Measurements from ENCODE around the gene CASQ2. TPM values are rescaled to one million over a fixed set of nuclear protein-coding genes. Genes with fewer than 3 reads are reported as not detected.

The CASQ2 gene
- total and polyA plus RNA-seq, 7 experiments from 2014 or later: not detected

DNA sequence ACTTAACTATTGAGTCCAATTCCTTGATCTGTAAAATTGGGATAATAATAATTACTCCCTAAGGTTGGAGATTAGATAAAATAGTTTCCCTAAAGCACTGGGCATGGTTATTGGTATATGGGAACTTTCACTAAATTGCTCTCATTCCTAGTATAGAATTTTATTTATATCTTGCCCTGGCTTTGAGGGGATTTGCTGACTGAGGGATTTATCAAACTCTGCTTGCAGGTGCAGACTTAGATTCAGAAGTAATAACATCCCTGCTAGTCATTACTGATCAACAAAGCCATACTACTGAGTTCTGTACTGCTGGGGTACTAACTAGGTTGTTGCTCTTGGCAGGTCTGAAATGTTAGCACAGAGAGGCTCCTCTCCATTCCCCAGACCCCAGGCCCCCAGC, 41.9 kb downstream of the CASQ2 start:
- POLR2A ChIA-PET: no interaction called here
- CTCF ChIA-PET: no interaction called here
- Histone ChIP-seq H3K9me3 (ENCODE audit: control insufficient read depth in 2 of 3, low read length in 3 of 3) (no peaks in the 10 kb centered on the region), H3K36me3 (ENCODE audit: control insufficient read depth in 2 of 3, insufficient read depth in 3 of 3, low read length in 3 of 3) (no peaks in the 10 kb centered on the region), H3K4me3 (ENCODE audit: low read length) (no peak overlapping the region), H3K4me1 (ENCODE audit: control insufficient read depth in 2 of 2, insufficient read depth in 2 of 2, low read length in 2 of 2) (no peaks in the 10 kb centered on the region), H3K27ac (ENCODE audit: low read depth, low read length) (no peak overlapping the region), H3K27me3 (ENCODE audit: control insufficient read depth in 2 of 2, insufficient read depth in 2 of 2, low read length in 2 of 2) (no peaks in the 10 kb centered on the region)
- no peak for ATAC-seq
- Mint-ChIP-seq H3K27ac (no peak overlapping the region), H3K4me3 (no peak overlapping the region), H3K9me3 (no peaks in the 10 kb centered on the region), H3K4me1 (no peaks in the 10 kb centered on the region), H3K27me3 (peaks cover 0 to 10% (median 6%) of the 10 kb centered on the region in 5 donors), H3K36me3 (no peaks in the 10 kb centered on the region)
- intact Hi-C loops (cut with micrococcal nuclease): no loop called here
- no peak for DNase-seq

- Histone ChIP-seq H3K27me3 (ENCODE audit: control insufficient read depth in 2 of 2, insufficient read depth in 2 of 2, low read length in 2 of 2) (no peaks in the 10 kb centered on the region), H3K36me3 (ENCODE audit: control insufficient read depth in 2 of 3, insufficient read depth in 3 of 3, low read length in 3 of 3) (no peaks in the 10 kb centered on the region), H3K9me3 (ENCODE audit: control insufficient read depth in 2 of 3, low read length in 3 of 3) (no peaks in the 10 kb centered on the region), H3K27ac (ENCODE audit: low read depth, low read length) (no peak overlapping the region), H3K4me1 (ENCODE audit: control insufficient read depth in 2 of 2, insufficient read depth in 2 of 2, low read length in 2 of 2) (no peaks in the 10 kb centered on the region), H3K4me3 (ENCODE audit: low read length) (no peak overlapping the region)
- ChIA-PET CTCF (no interaction called here), POLR2A (no interaction called here)
- H3K36me3 Mint-ChIP-seq: no peaks in the 10 kb centered on the region
- H3K27me3 Mint-ChIP-seq: peaks cover 0 to 10% (median 6%) of the 10 kb centered on the region in 5 donors
- intact Hi-C loops (cut with micrococcal nuclease): no loop called here
- no peak overlapping the region for H3K27ac Mint-ChIP-seq
- H3K9me3 Mint-ChIP-seq: no peaks in the 10 kb centered on the region
- ATAC-seq: no peak
- no peak for DNase-seq
- H3K4me1 Mint-ChIP-seq: no peaks in the 10 kb centered on the region
- no peak overlapping the region for H3K4me3 Mint-ChIP-seq
Measured at GRCh38 chr1:115726161-115726560, 42.4 kb downstream of the CASQ2 start.

GRCh38 chr1:115725600-115725999, 42.9 kb downstream of the CASQ2 start:
- Mint-ChIP-seq H3K9me3 (no peaks in the 10 kb centered on the region), H3K27ac (no peak overlapping the region), H3K36me3 (no peaks in the 10 kb centered on the region), H3K27me3 (peaks cover 0 to 10% (median 6%) of the 10 kb centered on the region in 5 donors), H3K4me3 (no peak overlapping the region), H3K4me1 (no peaks in the 10 kb centered on the region)
- intact Hi-C loops (cut with micrococcal nuclease): no loop called here
- Histone ChIP-seq H3K4me3 (ENCODE audit: low read length) (no peak overlapping the region), H3K36me3 (ENCODE audit: control insufficient read depth in 2 of 3, insufficient read depth in 3 of 3, low read length in 3 of 3) (no peaks in the 10 kb centered on the region), H3K27ac (ENCODE audit: low read depth, low read length) (no peak overlapping the region), H3K4me1 (ENCODE audit: control insufficient read depth in 2 of 2, insufficient read depth in 2 of 2, low read length in 2 of 2) (no peaks in the 10 kb centered on the region), H3K9me3 (ENCODE audit: control insufficient read depth in 2 of 3, low read length in 3 of 3) (no peaks in the 10 kb centered on the region), H3K27me3 (ENCODE audit: control insufficient read depth in 2 of 2, insufficient read depth in 2 of 2, low read length in 2 of 2) (no peaks in the 10 kb centered on the region)
- no peak for ATAC-seq
- CTCF ChIA-PET: no interaction called here
- POLR2A ChIA-PET: no interaction called here
- no peak for DNase-seq

- H3K4me1 ChIP-seq (ENCODE audit: control insufficient read depth in 2 of 2, insufficient read depth in 2 of 2, low read length in 2 of 2): no peaks in the 10 kb centered on the region
- H3K9me3 Mint-ChIP-seq: no peaks in the 10 kb centered on the region
- H3K4me3 Mint-ChIP-seq: no peak overlapping the region
- H3K27me3 ChIP-seq (ENCODE audit: control insufficient read depth in 2 of 2, insufficient read depth in 2 of 2, low read length in 2 of 2): no peaks in the 10 kb centered on the region
- no peaks in the 10 kb centered on the region for H3K36me3 Mint-ChIP-seq
- ATAC-seq (no peak), DNase-seq (no peak)
- intact Hi-C loops (cut with micrococcal nuclease): no loop called here
- POLR2A ChIA-PET: no interaction called here
- peaks cover 0 to 10% (median 6%) of the 10 kb centered on the region in 5 donors for H3K27me3 Mint-ChIP-seq
- H3K4me3 ChIP-seq (ENCODE audit: low read length): no peak overlapping the region
- H3K27ac Mint-ChIP-seq: no peak overlapping the region
- H3K9me3 ChIP-seq (ENCODE audit: control insufficient read depth in 2 of 3, low read length in 3 of 3): no peaks in the 10 kb centered on the region
- H3K4me1 Mint-ChIP-seq: no peaks in the 10 kb centered on the region
- H3K36me3 ChIP-seq (ENCODE audit: control insufficient read depth in 2 of 3, insufficient read depth in 3 of 3, low read length in 3 of 3): no peaks in the 10 kb centered on the region
- no peak overlapping the region for H3K27ac ChIP-seq (ENCODE audit: low read depth, low read length)
- CTCF ChIA-PET: no interaction called here
Measured at GRCh38 chr1:115723756-115724155, 44.8 kb downstream of the CASQ2 start.

GRCh38 chr1:115722221-115722620, 46.3 kb downstream of the CASQ2 start:
- Histone ChIP-seq H3K36me3 (ENCODE audit: control insufficient read depth in 2 of 3, insufficient read depth in 3 of 3, low read length in 3 of 3) (no peaks in the 10 kb centered on the region), H3K4me3 (ENCODE audit: low read length) (no peak overlapping the region), H3K4me1 (ENCODE audit: control insufficient read depth in 2 of 2, insufficient read depth in 2 of 2, low read length in 2 of 2) (no peaks in the 10 kb centered on the region), H3K27me3 (ENCODE audit: control insufficient read depth in 2 of 2, insufficient read depth in 2 of 2, low read length in 2 of 2) (no peaks in the 10 kb centered on the region), H3K27ac (ENCODE audit: low read depth, low read length) (no peak overlapping the region), H3K9me3 (ENCODE audit: control insufficient read depth in 2 of 3, low read length in 3 of 3) (no peaks in the 10 kb centered on the region)
- Mint-ChIP-seq H3K4me3 (no peak overlapping the region), H3K4me1 (no peaks in the 10 kb centered on the region), H3K27me3 (peaks cover 0 to 12% (median 10%) of the 10 kb centered on the region in 5 donors), H3K9me3 (no peaks in the 10 kb centered on the region), H3K27ac (no peak overlapping the region), H3K36me3 (no peaks in the 10 kb centered on the region)
- intact Hi-C loops (cut with micrococcal nuclease): no loop called here
- DNase-seq: no peak
- POLR2A ChIA-PET: no interaction called here
- no peak for ATAC-seq
- CTCF ChIA-PET: no interaction called here

GRCh38 chr1:115719285-115719684, 49.2 kb downstream of the CASQ2 start:
- Mint-ChIP-seq H3K9me3 (no peaks in the 10 kb centered on the region), H3K4me3 (no peak overlapping the region), H3K4me1 (no peaks in the 10 kb centered on the region), H3K27ac (no peak overlapping the region), H3K27me3 (peaks cover 0 to 18% (median 8%) of the 10 kb centered on the region in 5 donors), H3K36me3 (no peaks in the 10 kb centered on the region)
- intact Hi-C loops (cut with micrococcal nuclease): loop anchor here in 1 of 2 donors (5.0 kb wide), 1 partner anchor 263 kb away; no protein-coding TSS in a partner anchor
- ChIA-PET CTCF (no interaction called here), POLR2A (no interaction called here)
- no peak overlapping the region for H3K27ac ChIP-seq (ENCODE audit: low read depth, low read length)
- no peak for DNase-seq
- H3K4me1 ChIP-seq (ENCODE audit: control insufficient read depth in 2 of 2, insufficient read depth in 2 of 2, low read length in 2 of 2): no peaks in the 10 kb centered on the region
- no peaks in the 10 kb centered on the region for H3K9me3 ChIP-seq (ENCODE audit: control insufficient read depth in 2 of 3, low read length in 3 of 3)
- ATAC-seq: no peak
- no peaks in the 10 kb centered on the region for H3K36me3 ChIP-seq (ENCODE audit: control insufficient read depth in 2 of 3, insufficient read depth in 3 of 3, low read length in 3 of 3)
- H3K27me3 ChIP-seq (ENCODE audit: control insufficient read depth in 2 of 2, insufficient read depth in 2 of 2, low read length in 2 of 2): no peaks in the 10 kb centered on the region
- no peak overlapping the region for H3K4me3 ChIP-seq (ENCODE audit: low read length)

DNA sequence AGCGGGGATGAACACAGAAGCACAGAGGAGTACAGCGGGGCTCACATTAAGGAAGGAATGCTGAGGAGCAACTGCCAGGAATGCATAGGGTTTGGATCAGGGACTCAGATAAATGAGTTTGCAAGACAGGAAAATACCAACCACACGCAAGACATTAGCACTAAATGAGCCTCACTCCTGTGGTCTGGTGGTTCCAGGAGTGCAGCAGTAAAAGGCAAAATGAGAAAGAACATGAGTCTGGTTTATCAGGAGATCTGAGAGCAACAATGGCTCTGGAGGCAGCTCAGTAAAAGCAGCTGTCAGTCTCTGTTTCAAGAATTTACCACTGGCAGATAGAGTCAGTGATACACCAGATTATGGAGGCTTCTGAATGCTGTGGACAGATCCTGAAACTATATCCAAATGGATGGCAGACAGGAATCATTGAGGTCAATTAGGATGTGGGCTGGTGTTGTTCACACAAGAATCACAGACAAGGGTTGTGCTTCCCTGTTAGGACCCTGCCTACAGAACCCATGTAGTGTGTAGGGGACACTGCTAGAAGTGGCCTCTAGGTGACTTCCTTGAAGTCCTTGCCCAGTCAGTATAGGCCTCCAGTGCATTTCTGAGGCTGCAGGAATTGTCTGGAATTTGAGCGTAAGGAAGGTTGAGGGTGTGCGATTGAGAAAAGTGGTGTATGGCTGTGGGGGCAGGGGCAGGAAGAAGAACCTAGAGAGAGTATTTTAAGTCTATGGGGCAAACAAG, 50.3 kb downstream of the CASQ2 start:
- ChIA-PET CTCF (no interaction called here), POLR2A (no interaction called here)
- no peaks in the 10 kb centered on the region for H3K4me1 Mint-ChIP-seq
- ATAC-seq: no peak
- no peaks in the 10 kb centered on the region for H3K9me3 ChIP-seq (ENCODE audit: control insufficient read depth in 2 of 3, low read length in 3 of 3)
- no peaks in the 10 kb centered on the region for H3K27me3 ChIP-seq (ENCODE audit: control insufficient read depth in 2 of 2, insufficient read depth in 2 of 2, low read length in 2 of 2)
- no peak overlapping the region for H3K4me3 ChIP-seq (ENCODE audit: low read length)
- intact Hi-C loops (cut with micrococcal nuclease): loop anchor here in 1 of 2 donors (5.0 kb wide), 1 partner anchor 264 kb away; no protein-coding TSS in a partner anchor
- H3K36me3 ChIP-seq (ENCODE audit: control insufficient read depth in 2 of 3, insufficient read depth in 3 of 3, low read length in 3 of 3): no peaks in the 10 kb centered on the region
- H3K27ac Mint-ChIP-seq: no peak overlapping the region
- no peaks in the 10 kb centered on the region for H3K4me1 ChIP-seq (ENCODE audit: control insufficient read depth in 2 of 2, insufficient read depth in 2 of 2, low read length in 2 of 2)
- H3K9me3 Mint-ChIP-seq: no peaks in the 10 kb centered on the region
- no peak for DNase-seq
- no peak overlapping the region for H3K4me3 Mint-ChIP-seq
- H3K27me3 Mint-ChIP-seq: peaks cover 0 to 14% (median 9%) of the 10 kb centered on the region in 5 donors
- no peaks in the 10 kb centered on the region for H3K36me3 Mint-ChIP-seq
- H3K27ac ChIP-seq (ENCODE audit: low read depth, low read length): no peak overlapping the region

Measured in naive thymus-derived CD4-positive, alpha-beta T cell (primary cell).